ENCODE measurements around the gene MTHFD1L.

Gene MTHFD1L

GRCh38 chr6:150999576-150999975 lies 134.1 kb downstream of the MTHFD1L start:
- Histone ChIP-seq H3K4me3 (IDR thresholded peaks at IDR 0.05; ENCODE audit: insufficient read depth, low read depth, low read length) (no peak overlapping the region), H3K4me2 (no peak overlapping the region), H3K9ac (no peak overlapping the region), H3K4me1 (ENCODE audit: low read depth, poor library complexity, severe bottlenecking) (no peaks in the 10 kb centered on the region), H2AFZ (ENCODE audit: low read depth) (no peak overlapping the region), H3K27me3 (ENCODE audit: insufficient read depth, low read depth) (no peaks in the 10 kb centered on the region), H3K27ac (no peak overlapping the region), H3K36me3 (ENCODE audit: insufficient read depth) (no peaks in the 10 kb centered on the region; the same call in 1 of the 2 replicates), H4K20me1 (ENCODE audit: insufficient read depth) (no peaks in the 10 kb centered on the region), H3K79me2 (ENCODE audit: insufficient read depth, low read depth) (no peaks in the 10 kb centered on the region)
- no peak for TF ChIP-seq CTCF (conservative IDR thresholded peaks at IDR 0.05; ENCODE audit: low read depth, low read length)

- Histone ChIP-seq H3K9ac (no peak overlapping the region), H2AFZ (ENCODE audit: low read depth) (no peak overlapping the region), H3K4me1 (ENCODE audit: low read depth, poor library complexity, severe bottlenecking) (no peaks in the 10 kb centered on the region), H3K27me3 (ENCODE audit: insufficient read depth, low read depth) (no peaks in the 10 kb centered on the region), H3K4me3 (IDR thresholded peaks at IDR 0.05; ENCODE audit: insufficient read depth, low read depth, low read length) (no peak overlapping the region), H4K20me1 (ENCODE audit: insufficient read depth) (no peaks in the 10 kb centered on the region), H3K79me2 (ENCODE audit: insufficient read depth, low read depth) (no peaks in the 10 kb centered on the region), H3K4me2 (no peak overlapping the region), H3K27ac (no peak overlapping the region), H3K36me3 (ENCODE audit: insufficient read depth) (no peaks in the 10 kb centered on the region)
- no peak for TF ChIP-seq CTCF (conservative IDR thresholded peaks at IDR 0.05; ENCODE audit: low read depth, low read length)
Measured at GRCh38 chr6:151001387-151002056, 136.0 kb downstream of the MTHFD1L start.

- Histone ChIP-seq H4K20me1 (ENCODE audit: insufficient read depth) (no peaks in the 10 kb centered on the region), H3K4me3 (IDR thresholded peaks at IDR 0.05; ENCODE audit: insufficient read depth, low read depth, low read length) (no peak overlapping the region), H3K9ac (no peak overlapping the region), H3K79me2 (ENCODE audit: insufficient read depth, low read depth) (no peaks in the 10 kb centered on the region), H3K4me2 (no peak overlapping the region), H3K27ac (no peak overlapping the region), H3K36me3 (ENCODE audit: insufficient read depth) (no peaks in the 10 kb centered on the region), H2AFZ (ENCODE audit: low read depth) (no peak overlapping the region), H3K27me3 (ENCODE audit: insufficient read depth, low read depth) (no peaks in the 10 kb centered on the region), H3K4me1 (ENCODE audit: low read depth, poor library complexity, severe bottlenecking) (no peaks in the 10 kb centered on the region)
- no peak for TF ChIP-seq CTCF (conservative IDR thresholded peaks at IDR 0.05; ENCODE audit: low read depth, low read length)
Measured at GRCh38 chr6:151002057-151002450, 136.6 kb downstream of the MTHFD1L start.

- H2AFZ ChIP-seq (ENCODE audit: low read depth), result no peak overlapping the region
- H3K79me2 ChIP-seq (ENCODE audit: insufficient read depth, low read depth), result no peaks in the 10 kb centered on the region
- H3K9ac ChIP-seq, result no peak overlapping the region
- no peak overlapping the region for H3K4me3 ChIP-seq (IDR thresholded peaks at IDR 0.05; ENCODE audit: insufficient read depth, low read depth, low read length)
- TF ChIP-seq CTCF (conservative IDR thresholded peaks at IDR 0.05; ENCODE audit: low read depth, low read length), result no peak
- no peaks in the 10 kb centered on the region for H3K27me3 ChIP-seq (ENCODE audit: insufficient read depth, low read depth)
- H3K4me1 ChIP-seq (ENCODE audit: low read depth, poor library complexity, severe bottlenecking), result no peaks in the 10 kb centered on the region
- H3K27ac ChIP-seq, result no peak overlapping the region
- H4K20me1 ChIP-seq (ENCODE audit: insufficient read depth), result no peaks in the 10 kb centered on the region
- H3K4me2 ChIP-seq, result no peak overlapping the region
- no peaks in the 10 kb centered on the region for H3K36me3 ChIP-seq (ENCODE audit: insufficient read depth)
Measured at GRCh38 chr6:151002491-151002935, 137.0 kb downstream of the MTHFD1L start.

All from KMS-11 (cell line).